Gastroesophageal sphincter (tissue), 3 donors: ENCODE measurements around the gene RETNLB.

Experiments
- EP300 ChIP-seq: sonication (generic); formaldehyde crosslinking; IDR thresholded peaks from one replicate; pipeline ENCODE4 v1.6.1; 2017; ENCODE audit warnings: antibody characterized with exemption, mild to moderate bottlenecking
- POLR2A ChIP-seq, 2 donors: fragments of 450-650 bp; IDR thresholded peaks; one replicate each; pipeline ENCODE4 v1.6.1; 2017; ENCODE audit warnings: antibody characterized with exemption in 2 of 2, mild to moderate bottlenecking in 2 of 2, moderate library complexity in 1 of 2
- TF ChIP-seq, protein P1 (sequence below), 4 experiments: fragments of 200-600 bp in 2 of 4; fragments of 450-650 bp in 2 of 4; sonication (generic) in 1 of 4; IDR thresholded peaks; one replicate each; pipeline ENCODE4 v1.5.1; 2017 to 2019; ENCODE audit warnings: antibody characterized with exemption in 4 of 4, mild to moderate bottlenecking in 2 of 4, moderate library complexity in 2 of 4

GRCh38 chr3:108718454-108718853 lies 38.8 kb downstream of the RETNLB start:
- TF ChIP-seq, protein P1, sequence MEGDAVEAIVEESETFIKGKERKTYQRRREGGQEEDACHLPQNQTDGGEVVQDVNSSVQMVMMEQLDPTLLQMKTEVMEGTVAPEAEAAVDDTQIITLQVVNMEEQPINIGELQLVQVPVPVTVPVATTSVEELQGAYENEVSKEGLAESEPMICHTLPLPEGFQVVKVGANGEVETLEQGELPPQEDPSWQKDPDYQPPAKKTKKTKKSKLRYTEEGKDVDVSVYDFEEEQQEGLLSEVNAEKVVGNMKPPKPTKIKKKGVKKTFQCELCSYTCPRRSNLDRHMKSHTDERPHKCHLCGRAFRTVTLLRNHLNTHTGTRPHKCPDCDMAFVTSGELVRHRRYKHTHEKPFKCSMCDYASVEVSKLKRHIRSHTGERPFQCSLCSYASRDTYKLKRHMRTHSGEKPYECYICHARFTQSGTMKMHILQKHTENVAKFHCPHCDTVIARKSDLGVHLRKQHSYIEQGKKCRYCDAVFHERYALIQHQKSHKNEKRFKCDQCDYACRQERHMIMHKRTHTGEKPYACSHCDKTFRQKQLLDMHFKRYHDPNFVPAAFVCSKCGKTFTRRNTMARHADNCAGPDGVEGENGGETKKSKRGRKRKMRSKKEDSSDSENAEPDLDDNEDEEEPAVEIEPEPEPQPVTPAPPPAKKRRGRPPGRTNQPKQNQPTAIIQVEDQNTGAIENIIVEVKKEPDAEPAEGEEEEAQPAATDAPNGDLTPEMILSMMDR (IDR thresholded peaks at IDR 0.05): no peak
- TF ChIP-seq EP300 (no peak), POLR2A (IDR thresholded peaks at IDR 0.05) (no peak)
